CD1c-positive myeloid dendritic cell (primary cell): ENCODE measurements around the gene CD5L.

Source experiments
- DNase-seq: peaks from one replicate; pipeline ENCODE4 v3.0.0-alpha.2; 2016; ENCODE audit errors: extremely low spot score

CD5L gene

GRCh38 chr1:157813269-157813668 lies 28.3 kb downstream of the CD5L start:
- no peak for DNase-seq

- no peak for DNase-seq
Measured at GRCh38 chr1:157806431-157807149, 35.0 kb downstream of the CD5L start.

- DNase-seq = peak; percentile 66
Measured at GRCh38 chr1:157803851-157804250, 37.8 kb downstream of the CD5L start.

- DNase-seq = no peak
Measured at GRCh38 chr1:157799996-157800395, 41.6 kb downstream of the CD5L start.

GRCh38 chr1:157798211-157798610 lies 43.4 kb downstream of the CD5L start:
- DNase-seq = no peak

- no peak for DNase-seq
Measured at GRCh38 chr1:157785248-157785647, 56.4 kb downstream of the CD5L start.

GRCh38 chr1:157784801-157785200 lies 56.8 kb downstream of the CD5L start:
- DNase-seq = no peak

- DNase-seq = no peak
Measured at GRCh38 chr1:157782931-157783330, 58.7 kb downstream of the CD5L start.

- no peak for DNase-seq
Measured at GRCh38 chr1:157781048-157781447, 60.6 kb downstream of the CD5L start.
